ENCODE data around the gene AGAP5.
"Not testable (repeated sequence)": the region's sequence is repeated elsewhere in the genome, so short reads cannot be mapped to it uniquely, and the experiment has no call there.

The AGAP5 gene

DNA sequence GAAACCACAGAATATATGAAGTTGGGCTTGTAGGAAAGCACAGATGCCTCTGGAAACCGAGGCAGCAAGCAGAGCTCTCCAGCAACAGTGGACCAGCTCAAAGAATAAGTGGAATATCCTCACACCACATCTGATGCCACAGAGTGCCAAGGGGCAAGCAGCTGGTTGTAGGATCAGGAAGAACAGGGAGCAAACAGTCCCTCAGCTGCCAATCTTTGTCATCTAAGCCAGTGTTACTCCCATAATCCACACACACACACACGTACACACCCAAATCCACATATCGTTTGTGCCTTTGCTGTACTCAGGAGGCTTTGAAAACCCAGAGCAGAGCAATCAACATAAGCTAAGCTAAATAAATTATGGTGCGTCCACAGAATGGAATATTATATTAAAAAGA is 25.6 kb upstream of the AGAP5 start:
- Mint-ChIP-seq H3K4me3 (no peak overlapping the region), H3K4me1 (peaks cover 6% of the 10 kb centered on the region), H3K27me3 (no peaks in the 10 kb centered on the region), H3K36me3 (peaks cover 12% of the 10 kb centered on the region), H3K27ac (no peak overlapping the region), H3K9me3 (no peaks in the 10 kb centered on the region)

GRCh38 chr10:73720561-73720960 is 22.7 kb upstream of the AGAP5 start:
- H3K36me3 Mint-ChIP-seq, result peaks cover 13% of the 10 kb centered on the region
- not testable (repeated sequence) for H3K9me3 Mint-ChIP-seq, H3K4me3 Mint-ChIP-seq, H3K27me3 Mint-ChIP-seq, H3K27ac Mint-ChIP-seq, H3K4me1 Mint-ChIP-seq

DNA sequence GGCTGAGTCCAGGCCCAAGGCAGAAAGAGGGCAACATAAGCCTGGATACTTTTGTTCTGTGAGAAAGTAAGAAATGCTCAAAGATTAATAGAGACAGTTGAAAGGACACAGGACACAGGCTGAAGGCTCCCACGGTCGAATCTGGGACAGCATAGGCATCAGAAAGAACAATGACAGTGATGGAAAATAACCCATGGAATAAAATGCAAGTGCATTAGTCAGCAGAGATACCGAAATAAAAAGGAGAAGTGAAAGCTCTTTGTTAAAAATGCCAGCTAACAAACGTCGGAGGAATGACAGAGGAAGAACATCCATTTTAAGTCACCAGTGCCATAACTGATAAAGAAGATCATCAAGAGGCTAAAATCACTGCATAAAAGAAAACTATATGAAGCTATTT is 19.6 kb upstream of the AGAP5 start:
- Mint-ChIP-seq H3K36me3 (peaks cover 14% of the 10 kb centered on the region), H3K9me3 (no peaks in the 10 kb centered on the region), H3K27me3 (no peaks in the 10 kb centered on the region), H3K4me3 (no peak overlapping the region), H3K4me1 (peaks cover 4% of the 10 kb centered on the region), H3K27ac (no peak overlapping the region)

- no peak overlapping the region for H3K4me3 Mint-ChIP-seq
- peaks cover 19% of the 10 kb centered on the region for H3K36me3 Mint-ChIP-seq
- peaks cover 4% of the 10 kb centered on the region for H3K4me1 Mint-ChIP-seq
- no peak overlapping the region for H3K27ac Mint-ChIP-seq
- no peaks in the 10 kb centered on the region for H3K9me3 Mint-ChIP-seq
- H3K27me3 Mint-ChIP-seq, result no peaks in the 10 kb centered on the region
These were observed 18.3 kb upstream of the AGAP5 start for GRCh38 chr10:73716251-73716650.

DNA sequence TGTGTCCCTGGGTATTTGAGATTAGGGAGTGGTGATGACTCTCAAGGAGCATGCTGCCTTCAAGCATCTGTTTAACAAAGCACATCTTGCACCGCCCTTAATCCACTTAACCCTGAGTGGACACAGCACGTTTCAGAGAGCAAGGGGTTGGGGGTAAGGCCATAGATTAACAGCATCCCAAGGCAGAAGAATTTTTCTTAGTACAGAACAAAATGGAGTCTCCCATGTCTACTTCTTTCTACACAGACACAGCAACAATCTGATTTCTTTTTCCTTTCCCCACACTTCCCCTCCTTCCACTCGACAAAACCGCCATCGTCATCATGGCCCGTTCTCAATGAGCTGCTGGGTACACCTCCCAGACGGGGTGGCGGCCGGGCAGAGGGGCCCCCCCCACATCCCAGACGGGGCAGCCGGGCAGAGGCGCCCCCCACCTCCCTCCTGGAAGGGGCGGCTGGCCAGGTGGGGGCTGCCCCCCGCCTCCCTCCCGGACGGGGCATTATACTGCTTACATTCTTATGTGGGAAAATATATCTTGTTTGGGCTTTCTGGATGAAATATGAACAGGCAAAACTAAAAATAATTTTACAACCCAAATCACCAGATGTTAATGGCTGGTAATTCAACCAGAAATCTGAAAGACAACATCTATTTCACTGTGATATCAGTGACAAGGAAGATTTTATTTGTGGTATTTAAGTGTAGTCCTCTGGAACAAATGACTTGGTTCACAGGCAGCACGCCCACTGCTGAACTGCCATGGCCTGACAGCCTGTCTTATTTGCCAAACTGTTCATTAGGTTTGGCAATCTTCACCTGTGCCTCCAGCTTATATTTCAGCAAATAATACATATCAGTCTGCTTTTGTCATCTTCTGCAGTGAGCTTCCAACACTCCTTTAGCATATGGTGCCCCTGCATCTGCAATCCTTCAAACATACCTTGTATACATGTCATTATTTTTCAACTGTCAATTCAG is 17.6 kb upstream of the AGAP5 start:
- H3K27me3 Mint-ChIP-seq, H3K4me1 Mint-ChIP-seq, H3K4me3 Mint-ChIP-seq, H3K9me3 Mint-ChIP-seq, H3K27ac Mint-ChIP-seq: not testable (repeated sequence)
- H3K36me3 Mint-ChIP-seq, result peaks cover 19% of the 10 kb centered on the region

GRCh38 chr10:73714483-73714882 is 16.6 kb upstream of the AGAP5 start:
- H3K27ac Mint-ChIP-seq, H3K4me3 Mint-ChIP-seq, H3K4me1 Mint-ChIP-seq, H3K27me3 Mint-ChIP-seq, H3K9me3 Mint-ChIP-seq: not testable (repeated sequence)
- H3K36me3 Mint-ChIP-seq, result peaks cover 19% of the 10 kb centered on the region

DNA sequence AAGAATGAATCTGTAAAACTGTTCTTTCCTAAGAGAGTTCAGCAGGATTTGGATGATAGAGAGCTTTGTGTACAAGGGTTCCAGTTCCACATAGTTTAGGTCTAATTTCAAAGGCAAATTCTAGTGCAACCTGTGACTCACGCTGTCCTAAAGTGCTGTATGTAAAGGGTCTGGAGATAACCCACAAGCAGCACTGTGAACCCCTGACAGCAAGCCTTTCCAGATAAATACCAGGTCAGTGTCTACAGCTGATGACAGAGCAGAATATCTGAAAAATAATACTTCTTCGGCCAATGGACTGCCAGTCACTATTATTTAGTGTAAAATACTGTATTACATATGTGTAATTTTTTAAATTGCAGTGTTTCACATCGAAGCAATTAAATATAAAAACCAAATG is 16.0 kb upstream of the AGAP5 start:
- not testable (repeated sequence) for H3K27ac Mint-ChIP-seq, H3K4me1 Mint-ChIP-seq, H3K4me3 Mint-ChIP-seq, H3K27me3 Mint-ChIP-seq, H3K9me3 Mint-ChIP-seq
- H3K36me3 Mint-ChIP-seq, result peaks cover 19% of the 10 kb centered on the region

- not testable (repeated sequence) for H3K4me1 Mint-ChIP-seq, H3K4me3 Mint-ChIP-seq, H3K9me3 Mint-ChIP-seq, H3K36me3 Mint-ChIP-seq, H3K27ac Mint-ChIP-seq, H3K27me3 Mint-ChIP-seq
These were observed 13.8 kb upstream of the AGAP5 start for GRCh38 chr10:73711683-73712082.

- H3K36me3 Mint-ChIP-seq, result not testable (repeated sequence)
These were observed 10.2 kb upstream of the AGAP5 start for GRCh38 chr10:73708122-73708521.

GRCh38 chr10:73707628-73708027 is 9.7 kb upstream of the AGAP5 start:
- H3K27me3 Mint-ChIP-seq, H3K36me3 Mint-ChIP-seq, H3K4me3 Mint-ChIP-seq, H3K9me3 Mint-ChIP-seq, H3K4me1 Mint-ChIP-seq, H3K27ac Mint-ChIP-seq: not testable (repeated sequence)

More at GRCh38 chr10:73708122-73708521, 10.2 kb upstream of the AGAP5 start:
- H3K4me1 Mint-ChIP-seq, H3K9me3 Mint-ChIP-seq, H3K27ac Mint-ChIP-seq, H3K4me3 Mint-ChIP-seq, H3K27me3 Mint-ChIP-seq: not testable (repeated sequence)

DNA sequence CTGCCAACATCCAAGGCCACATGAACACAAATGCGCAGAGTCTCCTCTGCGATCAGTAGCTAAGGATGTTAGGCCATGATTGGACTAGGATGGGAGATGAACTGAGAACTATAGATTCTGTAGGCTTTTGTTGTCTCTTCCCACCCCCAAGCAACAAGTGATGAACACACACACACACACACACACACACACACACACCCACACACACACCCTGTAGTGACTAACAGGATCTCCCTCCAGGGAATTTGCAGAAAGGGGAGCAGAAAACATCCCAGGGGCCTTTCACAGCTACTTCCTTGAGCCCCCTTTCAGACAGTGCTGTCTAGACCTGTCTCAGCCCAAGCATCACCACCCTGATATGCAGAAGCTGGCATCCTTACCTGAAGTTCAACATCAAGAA is 8.6 kb upstream of the AGAP5 start:
- H3K4me3 Mint-ChIP-seq, H3K9me3 Mint-ChIP-seq, H3K36me3 Mint-ChIP-seq, H3K4me1 Mint-ChIP-seq, H3K27me3 Mint-ChIP-seq, H3K27ac Mint-ChIP-seq: not testable (repeated sequence)

DNA sequence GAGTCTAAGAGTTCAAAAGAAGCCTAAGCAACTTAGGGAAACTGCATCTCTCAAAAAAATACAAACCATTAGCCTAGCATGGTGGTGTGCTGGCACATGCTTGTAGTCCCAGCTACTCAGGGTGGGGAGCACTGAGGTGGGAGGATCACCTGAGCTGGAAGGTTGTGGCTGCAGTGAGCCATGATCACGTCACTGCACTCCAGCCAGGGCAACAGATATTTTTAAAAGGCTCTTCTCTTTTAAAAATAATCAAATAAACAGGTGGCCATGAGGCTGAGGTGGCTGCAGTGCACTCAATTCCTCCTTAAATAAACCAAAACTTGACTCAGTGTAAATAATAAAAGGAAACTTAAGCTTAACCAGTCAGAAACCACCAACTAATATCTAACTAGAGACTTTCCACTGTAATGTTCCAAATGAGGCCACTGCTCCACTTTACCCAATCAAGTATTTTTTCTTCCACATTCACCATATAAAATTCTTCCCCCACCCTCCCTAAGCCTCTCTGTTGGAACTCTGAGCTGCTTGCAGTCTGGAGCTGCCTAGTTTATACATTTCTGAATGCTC is 7.7 kb upstream of the AGAP5 start:
- H3K36me3 Mint-ChIP-seq, H3K27me3 Mint-ChIP-seq, H3K4me1 Mint-ChIP-seq, H3K9me3 Mint-ChIP-seq, H3K4me3 Mint-ChIP-seq, H3K27ac Mint-ChIP-seq: not testable (repeated sequence)

- H3K27me3 Mint-ChIP-seq, H3K4me1 Mint-ChIP-seq, H3K4me3 Mint-ChIP-seq, H3K36me3 Mint-ChIP-seq, H3K27ac Mint-ChIP-seq, H3K9me3 Mint-ChIP-seq: not testable (repeated sequence)
These were observed 6.0 kb upstream of the AGAP5 start for GRCh38 chr10:73703924-73704323.

- not testable (repeated sequence) for H3K27me3 Mint-ChIP-seq, H3K4me1 Mint-ChIP-seq, H3K36me3 Mint-ChIP-seq, H3K4me3 Mint-ChIP-seq, H3K9me3 Mint-ChIP-seq, H3K27ac Mint-ChIP-seq
These were observed 910 bp upstream of the AGAP5 start for GRCh38 chr10:73698819-73699218.

GRCh38 chr10:73695302-73695701 is 2.6 kb downstream of the AGAP5 start:
- H3K4me1 Mint-ChIP-seq, H3K36me3 Mint-ChIP-seq, H3K9me3 Mint-ChIP-seq, H3K27ac Mint-ChIP-seq, H3K4me3 Mint-ChIP-seq, H3K27me3 Mint-ChIP-seq: not testable (repeated sequence)

DNA sequence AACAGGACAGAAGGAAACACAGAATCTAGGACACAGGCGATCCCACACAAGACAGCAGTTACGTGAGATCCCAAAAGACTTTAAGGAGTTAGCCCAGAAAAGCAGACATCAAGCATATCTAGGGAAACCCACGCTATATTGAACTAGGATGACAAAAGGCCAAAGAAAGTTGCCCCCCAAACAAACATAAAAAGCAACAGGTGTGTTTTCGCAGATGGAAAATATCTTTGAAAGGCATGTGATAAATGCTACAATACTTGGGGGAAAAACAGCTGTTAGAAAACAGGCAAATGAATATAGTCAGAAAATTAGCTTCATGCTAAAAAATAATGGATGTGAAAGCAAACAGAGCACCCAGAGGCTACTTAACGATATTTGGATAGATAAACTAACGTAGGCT is 7.2 kb downstream of the AGAP5 start:
- H3K4me3 Mint-ChIP-seq, H3K4me1 Mint-ChIP-seq, H3K36me3 Mint-ChIP-seq, H3K27ac Mint-ChIP-seq, H3K27me3 Mint-ChIP-seq, H3K9me3 Mint-ChIP-seq: not testable (repeated sequence)

GRCh38 chr10:73689596-73689995 is 8.3 kb downstream of the AGAP5 start:
- H3K9me3 Mint-ChIP-seq, H3K4me3 Mint-ChIP-seq, H3K27ac Mint-ChIP-seq, H3K27me3 Mint-ChIP-seq, H3K4me1 Mint-ChIP-seq, H3K36me3 Mint-ChIP-seq: not testable (repeated sequence)
